Stomach (tissue), 4 donors: ENCODE results near the gene MUC20.
"Not testable (repeated sequence)": the region's sequence is repeated elsewhere in the genome, so short reads cannot be mapped to it uniquely, and the experiment has no call there.

Experiments used
- EP300 ChIP-seq: sonication (generic); formaldehyde crosslinking; IDR thresholded peaks from one replicate; pipeline ENCODE4 v1.6.1; 2017; ENCODE audit warnings: antibody characterized with exemption
- POLR2A ChIP-seq, 4 donors: fragments of 450-650 bp; IDR thresholded peaks; one replicate each; pipeline ENCODE4 v1.6.1; 2016; ENCODE audit warnings: antibody characterized with exemption in 4 of 4, control low read depth in 2 of 4, mild to moderate bottlenecking in 1 of 4, moderate library complexity in 1 of 4
- POLR2AphosphoS5 ChIP-seq, 3 donors: sonication (generic); formaldehyde crosslinking; IDR thresholded peaks; one replicate each; pipeline ENCODE4 v1.6.1; 2016; ENCODE audit warnings: antibody characterized with exemption in 3 of 3
- TF ChIP-seq, protein P1 (sequence below), 7 experiments: fragments of 450-650 bp in 4 of 7; fragments of 200-600 bp in 3 of 7; sonication (generic) in 3 of 7; IDR thresholded peaks; one replicate each; pipeline ENCODE4 v1.5.1; 2016 to 2019; ENCODE audit warnings: antibody characterized with exemption in 7 of 7, control low read depth in 2 of 7, mild to moderate bottlenecking in 1 of 7

DNA sequence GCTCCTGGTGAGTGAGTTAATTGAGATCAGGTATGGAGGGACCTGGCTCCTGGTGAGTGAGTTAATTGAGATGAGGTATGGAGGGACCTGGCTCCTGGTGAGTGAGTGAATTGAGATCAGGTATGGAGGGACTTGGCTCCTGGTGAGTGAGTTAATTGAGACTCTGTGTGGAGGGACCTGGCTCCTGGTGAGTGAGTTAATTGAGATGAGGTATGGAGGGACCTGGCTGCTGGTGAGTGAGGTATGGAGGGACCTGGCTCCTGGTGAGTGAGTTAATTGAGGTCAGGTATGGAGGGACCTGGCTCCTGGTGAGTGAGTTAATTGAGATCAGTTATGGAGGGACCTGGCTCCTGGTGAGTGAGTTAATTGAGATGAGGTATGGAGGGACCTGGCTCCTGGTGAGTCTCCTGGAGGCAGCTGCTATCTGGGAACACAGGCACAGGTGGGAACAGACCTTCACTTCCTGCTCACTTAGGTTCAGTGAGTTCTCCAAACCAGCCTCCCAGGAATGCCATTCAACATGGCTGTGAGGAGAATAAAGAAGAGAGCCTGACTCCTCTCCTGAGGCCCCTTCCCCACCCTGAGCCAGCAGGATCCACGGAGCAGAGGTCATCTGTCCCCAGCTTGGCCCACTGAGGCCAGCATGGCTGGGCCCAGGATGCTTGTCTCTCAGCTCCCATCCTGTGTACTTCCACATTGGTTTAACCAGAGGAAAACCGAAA is 9.5 kb upstream of the MUC20 start:
- TF ChIP-seq, protein P1, sequence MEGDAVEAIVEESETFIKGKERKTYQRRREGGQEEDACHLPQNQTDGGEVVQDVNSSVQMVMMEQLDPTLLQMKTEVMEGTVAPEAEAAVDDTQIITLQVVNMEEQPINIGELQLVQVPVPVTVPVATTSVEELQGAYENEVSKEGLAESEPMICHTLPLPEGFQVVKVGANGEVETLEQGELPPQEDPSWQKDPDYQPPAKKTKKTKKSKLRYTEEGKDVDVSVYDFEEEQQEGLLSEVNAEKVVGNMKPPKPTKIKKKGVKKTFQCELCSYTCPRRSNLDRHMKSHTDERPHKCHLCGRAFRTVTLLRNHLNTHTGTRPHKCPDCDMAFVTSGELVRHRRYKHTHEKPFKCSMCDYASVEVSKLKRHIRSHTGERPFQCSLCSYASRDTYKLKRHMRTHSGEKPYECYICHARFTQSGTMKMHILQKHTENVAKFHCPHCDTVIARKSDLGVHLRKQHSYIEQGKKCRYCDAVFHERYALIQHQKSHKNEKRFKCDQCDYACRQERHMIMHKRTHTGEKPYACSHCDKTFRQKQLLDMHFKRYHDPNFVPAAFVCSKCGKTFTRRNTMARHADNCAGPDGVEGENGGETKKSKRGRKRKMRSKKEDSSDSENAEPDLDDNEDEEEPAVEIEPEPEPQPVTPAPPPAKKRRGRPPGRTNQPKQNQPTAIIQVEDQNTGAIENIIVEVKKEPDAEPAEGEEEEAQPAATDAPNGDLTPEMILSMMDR (IDR thresholded peaks at IDR 0.05), result not testable (repeated sequence)
- TF ChIP-seq POLR2A (IDR thresholded peaks at IDR 0.05); POLR2AphosphoS5 (IDR thresholded peaks at IDR 0.05); EP300: not testable (repeated sequence)
